ENCODE measurements around the gene ADGRL3.

DNA sequence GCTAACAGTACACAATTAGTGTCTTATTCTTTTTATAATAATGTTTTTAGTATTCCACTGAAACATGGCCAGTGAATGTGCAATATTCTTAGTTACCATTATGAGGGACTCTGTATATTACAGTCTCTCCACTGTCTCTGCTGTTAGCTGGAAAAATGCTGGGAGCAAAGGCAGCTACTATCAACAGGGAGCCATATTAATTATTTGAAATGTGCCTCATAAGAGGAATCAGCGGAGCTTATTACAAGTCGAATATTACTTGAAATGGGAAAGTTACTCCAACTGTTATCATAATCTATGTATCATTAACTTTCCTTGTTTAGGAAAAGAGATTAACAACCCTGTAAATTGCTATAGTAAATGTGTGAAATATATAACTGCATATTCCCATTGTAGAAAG, 612.0 kb downstream of the ADGRL3 start:
- TF ChIP-seq ARNTL (CRISPR knock-in tag; IDR thresholded peaks at IDR 0.05; ENCODE audit: borderline replicate concordance, low read depth), result no peak
- no peak for TF ChIP-seq TOX (CRISPR knock-in tag; IDR thresholded peaks at IDR 0.05; ENCODE audit: borderline replicate concordance)
- TF ChIP-seq GLIS3 (CRISPR knock-in tag; IDR thresholded peaks at IDR 0.05), result no peak
- TF ChIP-seq TCF4 (CRISPR knock-in tag; IDR thresholded peaks at IDR 0.05; ENCODE audit: borderline replicate concordance), result no peak
- TF ChIP-seq, protein P1, sequence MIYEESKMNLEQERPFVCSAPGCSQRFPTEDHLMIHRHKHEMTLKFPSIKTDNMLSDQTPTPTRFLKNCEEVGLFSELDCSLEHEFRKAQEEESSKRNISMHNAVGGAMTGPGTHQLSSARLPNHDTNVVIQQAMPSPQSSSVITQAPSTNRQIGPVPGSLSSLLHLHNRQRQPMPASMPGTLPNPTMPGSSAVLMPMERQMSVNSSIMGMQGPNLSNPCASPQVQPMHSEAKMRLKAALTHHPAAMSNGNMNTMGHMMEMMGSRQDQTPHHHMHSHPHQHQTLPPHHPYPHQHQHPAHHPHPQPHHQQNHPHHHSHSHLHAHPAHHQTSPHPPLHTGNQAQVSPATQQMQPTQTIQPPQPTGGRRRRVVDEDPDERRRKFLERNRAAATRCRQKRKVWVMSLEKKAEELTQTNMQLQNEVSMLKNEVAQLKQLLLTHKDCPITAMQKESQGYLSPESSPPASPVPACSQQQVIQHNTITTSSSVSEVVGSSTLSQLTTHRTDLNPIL (CRISPR knock-in tag; IDR thresholded peaks at IDR 0.05; ENCODE audit: low read depth), result no peak
